ENCODE measurements around the gene DMWD.

DNA sequence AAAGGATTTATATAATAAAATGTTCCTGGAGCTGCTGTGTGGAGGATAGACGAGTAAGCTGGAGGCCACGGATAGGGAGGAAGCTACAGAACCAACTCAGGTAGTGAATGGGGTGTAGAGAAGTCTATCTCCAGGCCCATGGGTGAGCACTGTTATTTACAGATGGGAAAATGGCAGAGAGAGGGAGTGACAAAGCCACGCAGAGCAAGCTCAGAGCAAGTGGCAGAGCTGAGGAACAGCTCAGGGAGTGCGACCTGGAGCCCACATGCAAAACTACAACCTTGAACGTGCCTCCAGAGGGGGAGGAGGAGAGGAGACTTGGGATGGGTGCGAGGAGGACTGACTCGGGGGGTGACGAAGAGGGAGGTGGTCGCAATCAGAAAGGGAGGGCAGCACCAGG lies 35.9 kb upstream of the DMWD start:
- TF ChIP-seq CTCF (IDR thresholded peaks at IDR 0.05; ENCODE audit: insufficient read depth, low read length, poor library complexity, severe bottlenecking): no peak
- no peak for TF ChIP-seq EZH2phosphoT487 (conservative IDR thresholded peaks at IDR 0.05; ENCODE audit: low read length)

All from SU-DHL-6 (cell line).